Smooth muscle cell of the umbilical artery (primary cell): ENCODE measurements around the gene TSTD1. TPM values are rescaled to one million over a fixed set of nuclear protein-coding genes. Genes with fewer than 3 reads are reported as not detected.

Experiments used
- total RNA-seq: library from RNA; depleted of rRNA; stranded (reverse); fragments of >200 nt; gene quantifications from 2 replicates; pipeline ENCODE4 v1.2.3, GENCODE V29; 2014

The TSTD1 gene, protein sequence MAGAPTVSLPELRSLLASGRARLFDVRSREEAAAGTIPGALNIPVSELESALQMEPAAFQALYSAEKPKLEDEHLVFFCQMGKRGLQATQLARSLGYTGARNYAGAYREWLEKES
- total RNA-seq, result 10.7 and 17.8 TPM in 2 replicates

DNA sequence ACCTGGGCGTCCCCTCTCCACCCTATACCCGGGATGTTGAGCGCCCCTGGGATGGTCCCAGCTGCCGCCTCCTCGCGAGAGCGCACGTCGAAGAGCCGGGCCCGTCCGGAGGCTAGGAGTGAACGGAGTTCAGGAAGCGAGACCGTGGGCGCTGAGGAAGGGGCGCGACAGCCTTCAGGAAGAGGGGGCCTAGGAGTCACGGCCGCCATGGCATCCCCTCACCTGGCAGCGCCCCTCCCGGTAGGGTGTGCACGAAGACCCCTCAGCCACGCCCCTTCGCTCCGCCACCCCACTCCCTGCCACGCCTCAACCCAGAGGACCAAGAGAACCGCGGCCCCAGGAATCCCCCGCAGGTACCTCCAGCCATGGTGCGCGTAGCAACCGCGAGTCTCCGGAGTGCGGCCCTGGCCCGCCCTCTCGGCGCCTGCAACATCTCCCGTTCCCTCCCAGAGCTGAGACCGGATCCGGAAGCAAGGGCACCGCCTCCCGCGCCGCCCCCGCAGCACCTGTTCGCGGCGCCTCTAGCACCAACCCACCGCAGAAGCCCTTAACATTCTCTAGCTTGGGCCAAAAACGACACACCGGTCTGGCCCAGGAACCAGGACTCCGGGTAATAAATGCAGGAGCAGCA is at the start of gene TSTD1:
TSS of gene TSTD1 (minus strand) at position 442 of the 631 bp plus-strand sequence. CDS start at position 367, 75 bp downstream.

DNA sequence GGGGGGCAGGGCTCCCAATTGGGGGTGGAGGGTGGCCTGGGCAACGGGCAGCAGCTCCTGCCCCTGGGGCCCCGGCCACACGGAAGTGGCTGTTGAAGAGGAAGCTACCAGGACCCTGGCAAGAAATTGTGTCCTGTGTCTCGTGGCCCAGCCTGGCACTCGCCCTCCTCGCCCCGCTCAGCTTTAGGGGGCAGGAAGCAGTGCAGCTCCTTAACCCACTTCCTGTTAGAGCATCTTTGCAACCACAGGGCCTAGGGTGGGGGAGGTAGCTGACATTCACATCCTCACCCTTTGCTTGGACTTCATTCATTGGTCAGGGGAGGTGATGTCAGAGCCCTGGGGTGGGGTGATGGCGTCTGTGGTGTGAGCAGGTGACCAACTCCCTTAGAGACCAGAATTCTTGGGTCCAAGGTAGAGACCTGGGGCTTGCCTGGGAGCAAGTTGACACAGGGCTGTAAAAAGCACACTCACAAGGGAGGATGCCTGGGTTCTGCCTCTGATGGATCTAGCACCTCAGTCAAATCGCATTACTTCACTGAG is 31.0 kb upstream of the TSTD1 start, which contains the start of gene ARHGAP30:
TSS of gene ARHGAP30 (minus strand) at position 161 of the 540 bp plus-strand sequence. CDS start 267 bp downstream, outside the sequence.

GRCh38 chr1:161045736-161046604 is 7.2 kb upstream of the TSTD1 start, which contains the start of gene USF1:
Gene USF1 (minus strand): TSS chr1:161045977. CDS start chr1:161043275, 2,702 bp downstream.

GRCh38 chr1:161020509-161021164 is 18.1 kb downstream of the TSTD1 start, which contains the start of gene F11R:
Gene F11R (minus strand): TSS chr1:161021152. CDS start chr1:161021073, 79 bp downstream.

Other genes with a start within 250 kb of the TSTD1 start
- gene LY9, start 242.8 kb downstream of the TSTD1 start, total RNA-seq, result not detected in 2 replicates
- gene CD244, start 176.1 kb downstream of the TSTD1 start, total RNA-seq, result not detected in 2 replicates
- not detected in 2 replicates for gene ITLN1, start 153.8 kb downstream of the TSTD1 start, total RNA-seq
- gene ITLN2, start 84.2 kb downstream of the TSTD1 start, total RNA-seq, result not detected in 2 replicates
- gene F11R, start 17.8 kb downstream of the TSTD1 start, total RNA-seq, result 21.2 and 23.2 TPM in 2 replicates
- gene USF1, start 7.0 kb upstream of the TSTD1 start, total RNA-seq, result 49.4 and 76.0 TPM in 2 replicates
- gene ARHGAP30, start 30.9 kb upstream of the TSTD1 start, total RNA-seq, result 0.05 TPM in 1 of 2 replicates, not detected in the other
- gene NECTIN4, start 50.6 kb upstream of the TSTD1 start, total RNA-seq, result 0.30 and 1.8 TPM in 2 replicates
- 1.2 and 1.5 TPM in 2 replicates for gene KLHDC9, start 59.4 kb upstream of the TSTD1 start, total RNA-seq
- 45.1 and 49.0 TPM in 2 replicates for gene PFDN2, start 79.1 kb upstream of the TSTD1 start, total RNA-seq
- 19.1 and 21.1 TPM in 2 replicates for gene NIT1, start 79.1 kb upstream of the TSTD1 start, total RNA-seq
- 18.1 and 29.1 TPM in 2 replicates for gene DEDD, start 93.7 kb upstream of the TSTD1 start, total RNA-seq
- 81.8 and 134 TPM in 2 replicates for gene UFC1, start 115.0 kb upstream of the TSTD1 start, total RNA-seq
- 7.7 and 11.0 TPM in 2 replicates for gene USP21, start 120.5 kb upstream of the TSTD1 start, total RNA-seq
- gene PPOX, start 127.5 kb upstream of the TSTD1 start, total RNA-seq, result 9.2 and 9.7 TPM in 2 replicates
- gene B4GALT3, start 138.5 kb upstream of the TSTD1 start, total RNA-seq, result 36.8 and 40.1 TPM in 2 replicates
- gene ADAMTS4, start 160.1 kb upstream of the TSTD1 start, total RNA-seq, result 14.3 and 20.3 TPM in 2 replicates
- gene NDUFS2, start 163.4 kb upstream of the TSTD1 start, total RNA-seq, result 145 and 146 TPM in 2 replicates
- 0.59 TPM in 1 of 2 replicates, not detected in the other for gene FCER1G, start 176.3 kb upstream of the TSTD1 start, total RNA-seq
- not detected in 2 replicates for gene APOA2, start 184.7 kb upstream of the TSTD1 start, total RNA-seq
- 8.0 and 9.0 TPM in 2 replicates for gene TOMM40L, start 187.1 kb upstream of the TSTD1 start, total RNA-seq
- not detected in 2 replicates for gene NR1I3, start 199.2 kb upstream of the TSTD1 start, total RNA-seq
- gene PCP4L1, start 219.8 kb upstream of the TSTD1 start, total RNA-seq, result not detected in 2 replicates